ENCODE data around the gene CDC25B. TPM values are rescaled to one million over a fixed set of nuclear protein-coding genes. Genes with fewer than 3 reads are reported as not detected.

The CDC25B gene
- total and polyA plus RNA-seq, 2 of the 13 experiments (the other 11 are each of a cell fraction or from before 2014, with no cell fraction given): 14.5 to 19.4 TPM

DNA sequence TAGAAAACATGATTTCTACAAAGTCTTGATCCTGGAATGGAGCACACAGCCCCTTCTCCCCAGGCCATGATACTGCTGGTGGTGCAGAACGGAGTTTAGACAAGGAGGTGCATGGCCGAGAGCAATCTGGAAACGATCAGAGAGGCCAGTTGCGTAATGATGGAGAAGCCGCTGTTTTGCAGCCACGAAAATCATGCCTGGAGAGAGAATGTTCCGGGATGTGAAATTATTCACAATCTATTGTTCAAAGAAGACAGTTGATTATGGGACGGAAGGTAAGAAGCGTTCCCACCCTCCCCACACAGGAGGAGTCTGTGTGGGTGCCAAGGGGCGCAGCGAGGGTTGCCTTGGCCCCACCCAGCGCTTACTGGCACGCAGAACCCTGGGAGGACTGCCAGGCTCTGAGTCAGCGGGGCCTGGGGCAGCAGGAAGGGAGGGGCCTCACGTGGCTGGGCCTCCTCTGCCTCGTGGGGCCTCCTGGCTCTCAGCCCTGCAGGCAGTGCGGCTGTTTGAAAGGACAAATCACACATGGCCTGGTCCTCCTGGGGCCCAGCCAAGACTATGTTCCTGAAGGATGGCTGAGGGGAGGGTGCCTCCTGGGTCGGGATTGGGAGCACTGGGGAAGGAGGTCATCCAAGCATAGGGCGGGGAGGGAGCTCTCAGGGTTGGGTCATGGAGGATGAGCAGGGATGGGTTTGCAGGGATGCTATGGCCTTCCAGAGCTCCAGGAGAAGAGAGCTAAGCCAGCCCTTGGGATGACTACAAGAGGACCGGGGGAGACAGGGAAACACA lies 15.6 kb downstream of the CDC25B start (continued):
- peak; percentile 50; the same call in 1 of the 2 replicates for TF ChIP-seq ZNF777 (CRISPR knock-in tag; IDR thresholded peaks at IDR 0.05)
- TF ChIP-seq IKZF4 (CRISPR knock-in tag; IDR thresholded peaks at IDR 0.05; ENCODE audit: borderline replicate concordance, low read depth, not compliant biosample characterization): peak; percentile 99
- peak; percentile 57 for TF ChIP-seq KMT2B (CRISPR knock-in tag; IDR thresholded peaks at IDR 0.05)
- TF ChIP-seq, protein P1, sequence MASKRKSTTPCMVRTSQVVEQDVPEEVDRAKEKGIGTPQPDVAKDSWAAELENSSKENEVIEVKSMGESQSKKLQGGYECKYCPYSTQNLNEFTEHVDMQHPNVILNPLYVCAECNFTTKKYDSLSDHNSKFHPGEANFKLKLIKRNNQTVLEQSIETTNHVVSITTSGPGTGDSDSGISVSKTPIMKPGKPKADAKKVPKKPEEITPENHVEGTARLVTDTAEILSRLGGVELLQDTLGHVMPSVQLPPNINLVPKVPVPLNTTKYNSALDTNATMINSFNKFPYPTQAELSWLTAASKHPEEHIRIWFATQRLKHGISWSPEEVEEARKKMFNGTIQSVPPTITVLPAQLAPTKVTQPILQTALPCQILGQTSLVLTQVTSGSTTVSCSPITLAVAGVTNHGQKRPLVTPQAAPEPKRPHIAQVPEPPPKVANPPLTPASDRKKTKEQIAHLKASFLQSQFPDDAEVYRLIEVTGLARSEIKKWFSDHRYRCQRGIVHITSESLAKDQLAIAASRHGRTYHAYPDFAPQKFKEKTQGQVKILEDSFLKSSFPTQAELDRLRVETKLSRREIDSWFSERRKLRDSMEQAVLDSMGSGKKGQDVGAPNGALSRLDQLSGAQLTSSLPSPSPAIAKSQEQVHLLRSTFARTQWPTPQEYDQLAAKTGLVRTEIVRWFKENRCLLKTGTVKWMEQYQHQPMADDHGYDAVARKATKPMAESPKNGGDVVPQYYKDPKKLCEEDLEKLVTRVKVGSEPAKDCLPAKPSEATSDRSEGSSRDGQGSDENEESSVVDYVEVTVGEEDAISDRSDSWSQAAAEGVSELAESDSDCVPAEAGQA (IDR thresholded peaks at IDR 0.05; ENCODE audit: low read depth): peak; percentile 77; the same call in 1 of the 2 replicates
- TF ChIP-seq, protein P1 (CRISPR knock-in tag; IDR thresholded peaks at IDR 0.05; ENCODE audit: borderline replicate concordance): peak; percentile 83
- TF ChIP-seq JDP2 (CRISPR knock-in tag; IDR thresholded peaks at IDR 0.05; ENCODE audit: borderline replicate concordance): peak; percentile 67; the same call in 1 of the 2 replicates
- TF ChIP-seq, protein P2, sequence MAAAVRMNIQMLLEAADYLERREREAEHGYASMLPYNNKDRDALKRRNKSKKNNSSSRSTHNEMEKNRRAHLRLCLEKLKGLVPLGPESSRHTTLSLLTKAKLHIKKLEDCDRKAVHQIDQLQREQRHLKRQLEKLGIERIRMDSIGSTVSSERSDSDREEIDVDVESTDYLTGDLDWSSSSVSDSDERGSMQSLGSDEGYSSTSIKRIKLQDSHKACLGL (CRISPR knock-in tag; IDR thresholded peaks at IDR 0.05): peak; percentile 95
- TF ChIP-seq, protein P3, sequence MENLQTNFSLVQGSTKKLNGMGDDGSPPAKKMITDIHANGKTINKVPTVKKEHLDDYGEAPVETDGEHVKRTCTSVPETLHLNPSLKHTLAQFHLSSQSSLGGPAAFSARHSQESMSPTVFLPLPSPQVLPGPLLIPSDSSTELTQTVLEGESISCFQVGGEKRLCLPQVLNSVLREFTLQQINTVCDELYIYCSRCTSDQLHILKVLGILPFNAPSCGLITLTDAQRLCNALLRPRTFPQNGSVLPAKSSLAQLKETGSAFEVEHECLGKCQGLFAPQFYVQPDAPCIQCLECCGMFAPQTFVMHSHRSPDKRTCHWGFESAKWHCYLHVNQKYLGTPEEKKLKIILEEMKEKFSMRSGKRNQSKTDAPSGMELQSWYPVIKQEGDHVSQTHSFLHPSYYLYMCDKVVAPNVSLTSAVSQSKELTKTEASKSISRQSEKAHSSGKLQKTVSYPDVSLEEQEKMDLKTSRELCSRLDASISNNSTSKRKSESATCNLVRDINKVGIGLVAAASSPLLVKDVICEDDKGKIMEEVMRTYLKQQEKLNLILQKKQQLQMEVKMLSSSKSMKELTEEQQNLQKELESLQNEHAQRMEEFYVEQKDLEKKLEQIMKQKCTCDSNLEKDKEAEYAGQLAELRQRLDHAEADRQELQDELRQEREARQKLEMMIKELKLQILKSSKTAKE (CRISPR knock-in tag; IDR thresholded peaks at IDR 0.05; ENCODE audit: borderline replicate concordance): peak; percentile 84
- TF ChIP-seq, protein P4, sequence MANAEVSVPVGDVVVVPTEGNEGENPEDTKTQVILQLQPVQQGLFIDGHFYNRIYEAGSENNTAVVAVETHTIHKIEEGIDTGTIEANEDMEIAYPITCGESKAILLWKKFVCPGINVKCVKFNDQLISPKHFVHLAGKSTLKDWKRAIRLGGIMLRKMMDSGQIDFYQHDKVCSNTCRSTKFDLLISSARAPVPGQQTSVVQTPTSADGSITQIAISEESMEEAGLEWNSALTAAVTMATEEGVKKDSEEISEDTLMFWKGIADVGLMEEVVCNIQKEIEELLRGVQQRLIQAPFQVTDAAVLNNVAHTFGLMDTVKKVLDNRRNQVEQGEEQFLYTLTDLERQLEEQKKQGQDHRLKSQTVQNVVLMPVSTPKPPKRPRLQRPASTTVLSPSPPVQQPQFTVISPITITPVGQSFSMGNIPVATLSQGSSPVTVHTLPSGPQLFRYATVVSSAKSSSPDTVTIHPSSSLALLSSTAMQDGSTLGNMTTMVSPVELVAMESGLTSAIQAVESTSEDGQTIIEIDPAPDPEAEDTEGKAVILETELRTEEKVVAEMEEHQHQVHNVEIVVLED (CRISPR knock-in tag; IDR thresholded peaks at IDR 0.05; ENCODE audit: borderline replicate concordance): peak; percentile 80
- peak; percentile 84 for TF ChIP-seq NCOA2 (CRISPR knock-in tag; IDR thresholded peaks at IDR 0.05)
- TF ChIP-seq ZNF383 (CRISPR knock-in tag; IDR thresholded peaks at IDR 0.05; ENCODE audit: borderline replicate concordance): 0 out of 2 replicates have a peak, but pooled peaks have one; percentile 46
- TF ChIP-seq, protein P5, sequence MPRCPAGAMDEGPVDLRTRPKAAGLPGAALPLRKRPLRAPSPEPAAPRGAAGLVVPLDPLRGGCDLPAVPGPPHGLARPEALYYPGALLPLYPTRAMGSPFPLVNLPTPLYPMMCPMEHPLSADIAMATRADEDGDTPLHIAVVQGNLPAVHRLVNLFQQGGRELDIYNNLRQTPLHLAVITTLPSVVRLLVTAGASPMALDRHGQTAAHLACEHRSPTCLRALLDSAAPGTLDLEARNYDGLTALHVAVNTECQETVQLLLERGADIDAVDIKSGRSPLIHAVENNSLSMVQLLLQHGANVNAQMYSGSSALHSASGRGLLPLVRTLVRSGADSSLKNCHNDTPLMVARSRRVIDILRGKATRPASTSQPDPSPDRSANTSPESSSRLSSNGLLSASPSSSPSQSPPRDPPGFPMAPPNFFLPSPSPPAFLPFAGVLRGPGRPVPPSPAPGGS (CRISPR knock-in tag; IDR thresholded peaks at IDR 0.05): peak; percentile 99
- no peak; the same call in 1 of the 2 replicates for TF ChIP-seq RFX3 (CRISPR knock-in tag; IDR thresholded peaks at IDR 0.05)
- peak; percentile 82 for TF ChIP-seq GATAD1 (CRISPR knock-in tag; IDR thresholded peaks at IDR 0.05)
- TF ChIP-seq ZNF749 (CRISPR knock-in tag; IDR thresholded peaks at IDR 0.05; ENCODE audit: borderline replicate concordance): peak; percentile 89; the same call in 1 of the 2 replicates
- TF ChIP-seq ESRRA (CRISPR knock-in tag; IDR thresholded peaks at IDR 0.05; ENCODE audit: low read depth): no peak

All from HepG2 (cell line).